RWPE2 (cell line): ENCODE results near the gene CHCHD3.

Source experiments
- ATAC-seq: fragments of 200-7000 bp; cut with Tn5 transposase; 3 replicates; pipeline ENCODE4 v1.9.1; 2021; ENCODE audit warnings: low read depth
- DNase-seq: peaks from one replicate; pipeline ENCODE4 v3.0.0-alpha.2; 2020; ENCODE audit warnings: low spot score
- H3K27ac ChIP-seq: fragments of 450-650 bp; 2 replicates; pipeline ENCODE4 v1.5.1; 2017; ENCODE audit warnings: mild to moderate bottlenecking; ENCODE audit not compliant: poor library complexity, severe bottlenecking
- H3K27me3 ChIP-seq: fragments of 250-450 bp; sonication (Bioruptor Pico); 2 replicates; pipeline ENCODE4 v1.5.1; 2021; ENCODE audit warnings: mild to moderate bottlenecking, moderate library complexity; ENCODE audit not compliant: insufficient read depth, poor library complexity, severe bottlenecking
- H3K36me3 ChIP-seq: fragments of 250-450 bp; sonication (Bioruptor Pico); 2 replicates; pipeline ENCODE4 v1.5.1; 2020; ENCODE audit warnings: low read depth, mild to moderate bottlenecking, moderate library complexity
- H3K4me1 ChIP-seq: fragments of 250-450 bp; sonication (Bioruptor Pico); 2 replicates; pipeline ENCODE4 v1.5.1; 2021; ENCODE audit warnings: mild to moderate bottlenecking, moderate library complexity; ENCODE audit not compliant: insufficient read depth, poor library complexity, severe bottlenecking
- H3K4me3 ChIP-seq: fragments of 250-450 bp; sonication (Bioruptor Pico); 2 replicates; pipeline ENCODE4 v1.5.1; 2021; ENCODE audit warnings: mild to moderate bottlenecking, moderate library complexity; ENCODE audit not compliant: severe bottlenecking
- H3K9me3 ChIP-seq: fragments of 250-450 bp; sonication (Bioruptor Pico); 2 replicates; pipeline ENCODE4 v1.5.1; 2021; ENCODE audit warnings: mild to moderate bottlenecking, moderate library complexity; ENCODE audit not compliant: severe bottlenecking
- TF ChIP-seq, protein P1 (sequence below): fragments of 450-650 bp; IDR thresholded peaks from one replicate; pipeline ENCODE4 v1.5.1; 2017; ENCODE audit warnings: mild to moderate bottlenecking, moderate library complexity; ENCODE audit not compliant: poor library complexity, severe bottlenecking

The CHCHD3 gene

DNA sequence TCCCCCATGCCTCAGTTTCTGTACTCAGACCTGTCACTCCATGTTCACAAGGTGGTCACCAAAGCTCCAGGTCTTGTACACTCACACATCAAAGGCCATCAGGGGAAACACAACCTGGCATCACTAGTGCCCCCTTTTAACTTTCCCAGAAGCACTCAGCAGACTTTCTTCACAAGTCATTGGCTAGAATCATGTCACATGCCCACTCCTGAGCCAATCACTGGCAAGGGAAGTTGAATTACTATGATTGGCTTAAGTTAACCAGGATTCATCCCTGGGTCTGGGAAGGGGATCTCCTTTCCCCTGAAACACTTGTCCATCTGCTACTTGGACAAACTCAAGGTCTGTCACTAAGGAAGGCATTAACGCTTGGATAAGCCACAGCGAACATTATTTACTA, 311.8 kb downstream of the CHCHD3 start:
- H3K36me3 ChIP-seq = no peaks in the 10 kb centered on the region
- no peak overlapping the region for H3K4me3 ChIP-seq
- H3K9me3 ChIP-seq = peaks cover 3% of the 10 kb centered on the region
- no peaks in the 10 kb centered on the region for H3K27me3 ChIP-seq
- no peak for ATAC-seq
- no peak for DNase-seq
- TF ChIP-seq, protein P1, sequence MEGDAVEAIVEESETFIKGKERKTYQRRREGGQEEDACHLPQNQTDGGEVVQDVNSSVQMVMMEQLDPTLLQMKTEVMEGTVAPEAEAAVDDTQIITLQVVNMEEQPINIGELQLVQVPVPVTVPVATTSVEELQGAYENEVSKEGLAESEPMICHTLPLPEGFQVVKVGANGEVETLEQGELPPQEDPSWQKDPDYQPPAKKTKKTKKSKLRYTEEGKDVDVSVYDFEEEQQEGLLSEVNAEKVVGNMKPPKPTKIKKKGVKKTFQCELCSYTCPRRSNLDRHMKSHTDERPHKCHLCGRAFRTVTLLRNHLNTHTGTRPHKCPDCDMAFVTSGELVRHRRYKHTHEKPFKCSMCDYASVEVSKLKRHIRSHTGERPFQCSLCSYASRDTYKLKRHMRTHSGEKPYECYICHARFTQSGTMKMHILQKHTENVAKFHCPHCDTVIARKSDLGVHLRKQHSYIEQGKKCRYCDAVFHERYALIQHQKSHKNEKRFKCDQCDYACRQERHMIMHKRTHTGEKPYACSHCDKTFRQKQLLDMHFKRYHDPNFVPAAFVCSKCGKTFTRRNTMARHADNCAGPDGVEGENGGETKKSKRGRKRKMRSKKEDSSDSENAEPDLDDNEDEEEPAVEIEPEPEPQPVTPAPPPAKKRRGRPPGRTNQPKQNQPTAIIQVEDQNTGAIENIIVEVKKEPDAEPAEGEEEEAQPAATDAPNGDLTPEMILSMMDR = no peak
- peaks cover 8% of the 10 kb centered on the region for H3K4me1 ChIP-seq
- no peak overlapping the region for H3K27ac ChIP-seq

DNA sequence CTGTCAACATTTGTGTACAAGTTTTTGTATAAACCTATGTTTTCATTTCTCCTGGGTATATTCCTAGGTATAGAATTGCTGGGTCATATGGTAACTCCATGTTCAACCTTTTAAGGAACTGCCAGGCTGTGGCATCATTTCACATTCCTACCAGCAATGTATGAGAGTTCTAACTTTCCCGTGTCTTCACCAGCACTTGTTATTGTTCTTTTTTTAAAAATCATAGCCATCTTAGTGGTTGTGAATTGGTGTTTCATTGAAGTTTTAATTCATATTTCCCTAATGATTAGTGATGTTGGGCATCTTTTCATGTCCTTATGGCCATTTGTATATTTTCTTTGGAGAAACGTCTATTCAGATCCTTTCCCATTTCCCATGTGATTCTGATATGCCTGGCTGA, 312.6 kb downstream of the CHCHD3 start:
- Histone ChIP-seq H3K9me3 (peaks cover 3% of the 10 kb centered on the region), H3K4me1 (peaks cover 8% of the 10 kb centered on the region), H3K36me3 (no peaks in the 10 kb centered on the region), H3K4me3 (no peak overlapping the region), H3K27me3 (no peaks in the 10 kb centered on the region), H3K27ac (no peak overlapping the region)
- DNase-seq (no peak), ATAC-seq (no peak)
- TF ChIP-seq, protein P1 = no peak

DNA sequence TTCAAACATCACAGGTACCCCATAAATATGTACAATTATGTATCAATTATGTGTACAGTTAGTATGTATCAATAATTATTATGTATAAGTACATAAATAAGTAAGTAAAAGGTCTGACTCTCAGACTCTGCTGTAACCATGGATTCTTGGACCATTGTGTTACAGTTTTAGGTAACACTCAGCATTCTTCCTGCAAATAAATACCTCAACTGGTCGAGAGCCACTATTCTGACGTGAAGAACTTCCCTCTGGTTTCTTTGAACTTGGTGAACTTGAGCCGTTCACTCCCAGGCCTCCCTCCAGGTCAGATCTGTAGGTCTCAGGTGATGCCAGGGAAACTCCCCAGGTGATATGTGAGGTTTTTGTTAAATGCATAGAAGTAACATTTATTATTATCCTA, 313.8 kb downstream of the CHCHD3 start:
- Histone ChIP-seq H3K27ac (no peak overlapping the region), H3K36me3 (no peaks in the 10 kb centered on the region), H3K4me1 (peaks cover 1% of the 10 kb centered on the region), H3K27me3 (no peaks in the 10 kb centered on the region), H3K9me3 (peaks cover 3% of the 10 kb centered on the region), H3K4me3 (no peak overlapping the region)
- ATAC-seq (no peak), DNase-seq (no peak)
- TF ChIP-seq, protein P1 = no peak

DNA sequence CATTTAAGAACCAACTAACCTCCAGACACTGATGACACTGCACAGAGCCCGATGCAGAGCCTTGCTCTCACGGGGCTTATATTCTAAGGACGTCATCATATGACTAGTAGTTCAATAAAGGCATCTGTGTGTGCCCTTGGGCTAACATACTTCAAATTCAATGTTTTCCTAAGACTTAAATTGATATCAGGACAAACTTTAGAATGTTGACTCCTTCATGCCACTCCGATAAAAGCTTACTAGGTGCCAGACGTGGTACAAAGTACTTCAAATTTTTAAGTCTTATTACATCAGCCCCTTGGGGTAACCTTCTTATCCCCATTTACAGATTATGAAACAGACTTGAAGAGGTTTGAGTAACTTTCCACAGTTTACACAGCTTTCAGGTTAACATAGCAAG, 314.5 kb downstream of the CHCHD3 start:
- DNase-seq = no peak
- peaks cover 3% of the 10 kb centered on the region for H3K9me3 ChIP-seq
- no peak overlapping the region for H3K4me3 ChIP-seq
- ATAC-seq = no peak
- TF ChIP-seq, protein P1 = no peak
- no peaks in the 10 kb centered on the region for H3K27me3 ChIP-seq
- no peaks in the 10 kb centered on the region for H3K36me3 ChIP-seq
- no peaks in the 10 kb centered on the region for H3K4me1 ChIP-seq
- H3K27ac ChIP-seq = no peak overlapping the region

DNA sequence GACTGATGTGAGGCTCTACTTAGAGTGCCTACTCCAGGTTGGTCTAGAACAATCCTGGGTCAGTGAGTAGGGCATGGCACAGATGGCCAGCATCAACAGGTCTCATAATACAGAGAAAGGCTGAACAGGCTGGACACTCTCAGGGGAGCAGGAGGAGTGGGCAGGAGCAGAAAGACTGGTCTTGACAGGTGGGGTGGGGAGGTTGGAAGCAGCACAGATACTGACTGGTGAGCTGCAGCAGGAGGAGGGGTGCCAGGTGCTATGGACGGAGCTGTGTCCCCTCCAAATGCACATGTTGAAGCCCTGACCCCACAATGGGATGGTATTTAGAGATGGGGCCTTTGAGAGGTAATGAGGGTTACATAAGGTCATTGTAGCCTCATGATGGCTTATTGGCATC, 315.2 kb downstream of the CHCHD3 start:
- DNase-seq (no peak), ATAC-seq (no peak)
- no peaks in the 10 kb centered on the region for H3K27me3 ChIP-seq
- H3K4me1 ChIP-seq = no peaks in the 10 kb centered on the region
- no peak overlapping the region for H3K4me3 ChIP-seq
- TF ChIP-seq, protein P1 = no peak
- H3K27ac ChIP-seq = no peak overlapping the region
- peaks cover 3% of the 10 kb centered on the region for H3K9me3 ChIP-seq
- H3K36me3 ChIP-seq = no peaks in the 10 kb centered on the region
